ENCODE data around the gene PRR5.
A peak's percentile ranks its signal among the peaks of the same experiment; 100 is the strongest.

PRR5 gene

GRCh38 chr22:44764373-44764772, 62.4 kb downstream of the PRR5 start:
- TF ChIP-seq, protein P1, sequence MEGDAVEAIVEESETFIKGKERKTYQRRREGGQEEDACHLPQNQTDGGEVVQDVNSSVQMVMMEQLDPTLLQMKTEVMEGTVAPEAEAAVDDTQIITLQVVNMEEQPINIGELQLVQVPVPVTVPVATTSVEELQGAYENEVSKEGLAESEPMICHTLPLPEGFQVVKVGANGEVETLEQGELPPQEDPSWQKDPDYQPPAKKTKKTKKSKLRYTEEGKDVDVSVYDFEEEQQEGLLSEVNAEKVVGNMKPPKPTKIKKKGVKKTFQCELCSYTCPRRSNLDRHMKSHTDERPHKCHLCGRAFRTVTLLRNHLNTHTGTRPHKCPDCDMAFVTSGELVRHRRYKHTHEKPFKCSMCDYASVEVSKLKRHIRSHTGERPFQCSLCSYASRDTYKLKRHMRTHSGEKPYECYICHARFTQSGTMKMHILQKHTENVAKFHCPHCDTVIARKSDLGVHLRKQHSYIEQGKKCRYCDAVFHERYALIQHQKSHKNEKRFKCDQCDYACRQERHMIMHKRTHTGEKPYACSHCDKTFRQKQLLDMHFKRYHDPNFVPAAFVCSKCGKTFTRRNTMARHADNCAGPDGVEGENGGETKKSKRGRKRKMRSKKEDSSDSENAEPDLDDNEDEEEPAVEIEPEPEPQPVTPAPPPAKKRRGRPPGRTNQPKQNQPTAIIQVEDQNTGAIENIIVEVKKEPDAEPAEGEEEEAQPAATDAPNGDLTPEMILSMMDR (IDR thresholded peaks at IDR 0.05; ENCODE audit: insufficient read depth, low read depth, low read length, missing control alignments) = no peak
- H3K4me3 ChIP-seq (ENCODE audit: low read length) = no peak overlapping the region
- no peak for DNase-seq (ENCODE audit: low read depth)

DNA sequence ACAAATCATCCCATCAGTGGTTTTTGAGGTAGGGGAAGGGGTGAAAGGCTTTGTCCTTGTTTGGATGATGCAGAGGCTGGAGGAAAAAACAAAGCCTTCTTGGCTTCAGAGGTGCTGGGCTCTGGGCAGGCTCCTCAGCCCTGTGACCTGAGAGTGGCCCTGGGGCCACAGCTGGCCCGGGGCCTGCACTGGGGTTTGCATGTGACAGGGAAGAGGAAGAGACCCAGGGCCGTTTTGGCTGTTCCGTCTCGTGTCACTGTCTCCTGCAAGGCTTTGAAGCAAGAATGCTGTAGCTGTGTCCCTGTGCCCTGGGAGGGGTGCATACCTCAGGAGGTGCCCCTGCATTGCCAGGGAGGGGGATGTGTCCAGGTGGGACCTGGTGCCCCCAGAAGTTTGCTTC, 63.0 kb downstream of the PRR5 start:
- no peak for DNase-seq (ENCODE audit: low read depth)
- TF ChIP-seq, protein P1 (IDR thresholded peaks at IDR 0.05; ENCODE audit: insufficient read depth, low read depth, low read length, missing control alignments) = no peak
- no peak overlapping the region for H3K4me3 ChIP-seq (ENCODE audit: low read length)

GRCh38 chr22:44765571-44766285, 63.7 kb downstream of the PRR5 start:
- TF ChIP-seq, protein P1 (IDR thresholded peaks at IDR 0.05; ENCODE audit: insufficient read depth, low read depth, low read length, missing control alignments) = no peak
- no peak for DNase-seq (ENCODE audit: low read depth)
- H3K4me3 ChIP-seq (ENCODE audit: low read length) = no peak overlapping the region

DNA sequence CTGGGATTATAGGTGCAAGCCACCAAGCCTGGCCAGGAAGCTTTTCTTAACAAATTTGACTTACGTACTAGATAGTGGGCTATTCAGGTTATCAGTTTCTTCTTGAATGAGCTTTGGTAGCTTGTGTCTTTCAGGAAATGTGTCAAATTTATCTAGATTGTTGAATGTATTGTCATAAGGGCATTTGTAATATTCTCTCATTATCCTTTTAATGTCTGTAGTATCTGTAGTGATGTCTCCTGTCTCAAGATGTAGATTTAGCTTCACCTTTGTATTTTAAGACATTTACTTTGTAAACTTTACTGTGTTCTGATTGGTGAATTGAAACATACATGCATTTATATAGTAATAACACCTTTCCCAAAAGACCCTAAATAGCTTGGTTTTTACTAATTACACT, 71.1 kb downstream of the PRR5 start:
- TF ChIP-seq, protein P1 (IDR thresholded peaks at IDR 0.05; ENCODE audit: insufficient read depth, low read depth, low read length, missing control alignments) = no peak
- no peak for DNase-seq (ENCODE audit: low read depth)
- no peak overlapping the region for H3K4me3 ChIP-seq (ENCODE audit: low read length)

- no peak overlapping the region for H3K4me3 ChIP-seq (ENCODE audit: low read length)
- DNase-seq (ENCODE audit: low read depth) = peak; percentile 66
- TF ChIP-seq, protein P1 (IDR thresholded peaks at IDR 0.05; ENCODE audit: insufficient read depth, low read depth, low read length, missing control alignments) = no peak
Observed at GRCh38 chr22:44775862-44776261, 73.9 kb downstream of the PRR5 start.

DNA sequence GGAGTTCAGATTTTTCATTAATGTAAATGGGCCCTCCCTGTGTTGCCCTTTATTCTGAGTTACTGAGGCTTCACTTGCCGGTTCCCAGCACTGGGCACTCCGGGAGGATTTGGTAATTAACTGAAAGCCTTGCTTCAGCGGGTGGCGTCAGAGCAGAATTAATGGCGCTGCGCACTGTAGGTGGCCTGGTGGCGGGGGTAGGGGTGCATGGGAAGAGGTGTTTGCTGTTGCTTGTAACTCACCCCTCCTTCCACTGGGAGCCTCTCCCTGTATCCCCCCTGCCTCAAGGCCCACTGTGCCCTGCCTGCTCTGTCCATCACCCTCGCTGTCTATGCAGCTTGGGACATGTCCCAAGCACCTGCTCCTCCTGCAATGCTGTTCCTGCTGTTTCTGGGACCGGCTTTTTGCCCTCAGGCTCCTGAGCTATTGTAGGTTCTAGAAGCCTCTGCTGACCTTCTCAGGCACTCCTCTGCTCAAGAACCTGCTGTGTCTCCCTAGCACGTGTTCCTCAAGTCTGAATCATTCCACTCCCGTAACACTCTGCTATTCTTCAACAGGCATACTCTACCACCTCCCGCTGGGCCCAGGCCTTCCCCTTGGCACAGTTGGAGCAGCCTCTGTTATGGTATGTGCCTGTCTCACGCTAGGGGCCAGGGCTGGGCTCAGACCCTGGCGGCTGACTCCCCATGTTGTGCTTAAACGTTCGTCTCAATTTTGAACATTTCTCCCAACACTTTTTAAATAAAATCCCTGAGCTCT, 74.8 kb downstream of the PRR5 start:
- no peak overlapping the region for H3K4me3 ChIP-seq (ENCODE audit: low read length)
- TF ChIP-seq, protein P1 (IDR thresholded peaks at IDR 0.05; ENCODE audit: insufficient read depth, low read depth, low read length, missing control alignments) = no peak
- no peak for DNase-seq (ENCODE audit: low read depth)

Measured in epithelial cell of esophagus (primary cell).